Sigmoid colon (tissue), 7 donors: ENCODE data around the gene SHANK1. TPM values are rescaled to one million over a fixed set of nuclear protein-coding genes. Genes with fewer than 3 reads are reported as not detected.

Experiments used
- DNase-seq: peaks from one replicate; pipeline ENCODE4 v3.0.0-alpha.2; 2019
- H3K27ac ChIP-seq, 4 donors: fragments of 200-600 bp; sonication (generic); one replicate each; pipeline ENCODE4 v1.5.1; 2016 to 2019; ENCODE audit warnings: mild to moderate bottlenecking in 1 of 4
- H3K27me3 ChIP-seq, 3 donors: fragments of 200-600 bp; sonication (generic); one replicate each; pipeline ENCODE4 v1.5.1; 2019; ENCODE audit warnings: mild to moderate bottlenecking in 1 of 3
- H3K36me3 ChIP-seq, 4 donors: fragments of 200-600 bp; sonication (generic); one replicate each; pipeline ENCODE4 v1.5.1; 2016 to 2019
- H3K4me1 ChIP-seq, 4 donors: fragments of 200-600 bp; sonication (generic); one replicate each; pipeline ENCODE4 v1.5.1; 2017 to 2019
- H3K4me3 ChIP-seq, 4 donors: fragments of 200-600 bp; sonication (generic); one replicate each; pipeline ENCODE4 v1.5.1; 2017 to 2019; ENCODE audit warnings: mild to moderate bottlenecking in 2 of 4, moderate library complexity in 1 of 4
- H3K9me3 ChIP-seq, 4 donors: fragments of 200-600 bp in 3 of 4; sonication (generic) in 3 of 4; one replicate each; pipeline versions ENCODE4 v1.5.1 to v1.6.1; 2013 to 2019
- EP300 ChIP-seq, 4 donors: sonication (generic); formaldehyde crosslinking; IDR thresholded peaks; one replicate each; pipeline ENCODE4 v1.6.1; 2017; ENCODE audit warnings: antibody characterized with exemption in 4 of 4
- POLR2A ChIP-seq, 2 donors: fragments of 450-650 bp; IDR thresholded peaks; one replicate each; pipeline ENCODE4 v1.6.1; 2016; ENCODE audit warnings: antibody characterized with exemption in 2 of 2, mild to moderate bottlenecking in 2 of 2, moderate library complexity in 2 of 2
- POLR2AphosphoS5 ChIP-seq, 4 donors: sonication (generic); formaldehyde crosslinking; IDR thresholded peaks; one replicate each; pipeline ENCODE4 v1.6.1; 2017; ENCODE audit warnings: antibody characterized with exemption in 4 of 4
- WGBS, 2 donors: extraction: QIAGEN DNeasy Blood & Tissue Kit; methylation state at CpG; one replicate each; pipeline ENCODE4 v1.1.7; 2013; 5-methylcytosine and 5-hydroxymethylcytosine counted together
- intact Hi-C: fragments of 100-400 bp; cut with DNase I; formaldehyde crosslinking; loops from one replicate; pipeline ENCODE4 v1.15.1; 2023
- polyA plus RNA-seq, 3 donors: library from polyadenylated mRNA; stranded (reverse); fragments of 200-250 nt; gene quantifications; one replicate each; pipeline ENCODE4 v1.2.3, GENCODE V29; 2013
- total RNA-seq, 4 donors: library from RNA; depleted of rRNA; stranded (reverse); fragments of >200 nt; gene quantifications; one replicate each; pipeline ENCODE4 v1.1.0, GENCODE V29; 2016
- TF ChIP-seq, protein P1 (sequence below), 4 experiments: fragments of 450-650 bp in 3 of 4; fragments of 200-600 bp in 1 of 4; IDR thresholded peaks; one replicate each; pipeline ENCODE4 v1.5.1; 2016 to 2019; ENCODE audit warnings: antibody characterized with exemption in 4 of 4, mild to moderate bottlenecking in 3 of 4, moderate library complexity in 2 of 4
- donor health status: healthy with polysubstance abuse.
- donor health status: Bipolar disorder and iron deficiency.
- donor health status: healthy.

SHANK1 gene
- total and polyA plus RNA-seq, 7 donors = under 0.01 to 1.2 (median 0.19) TPM; not detected in 2

DNA sequence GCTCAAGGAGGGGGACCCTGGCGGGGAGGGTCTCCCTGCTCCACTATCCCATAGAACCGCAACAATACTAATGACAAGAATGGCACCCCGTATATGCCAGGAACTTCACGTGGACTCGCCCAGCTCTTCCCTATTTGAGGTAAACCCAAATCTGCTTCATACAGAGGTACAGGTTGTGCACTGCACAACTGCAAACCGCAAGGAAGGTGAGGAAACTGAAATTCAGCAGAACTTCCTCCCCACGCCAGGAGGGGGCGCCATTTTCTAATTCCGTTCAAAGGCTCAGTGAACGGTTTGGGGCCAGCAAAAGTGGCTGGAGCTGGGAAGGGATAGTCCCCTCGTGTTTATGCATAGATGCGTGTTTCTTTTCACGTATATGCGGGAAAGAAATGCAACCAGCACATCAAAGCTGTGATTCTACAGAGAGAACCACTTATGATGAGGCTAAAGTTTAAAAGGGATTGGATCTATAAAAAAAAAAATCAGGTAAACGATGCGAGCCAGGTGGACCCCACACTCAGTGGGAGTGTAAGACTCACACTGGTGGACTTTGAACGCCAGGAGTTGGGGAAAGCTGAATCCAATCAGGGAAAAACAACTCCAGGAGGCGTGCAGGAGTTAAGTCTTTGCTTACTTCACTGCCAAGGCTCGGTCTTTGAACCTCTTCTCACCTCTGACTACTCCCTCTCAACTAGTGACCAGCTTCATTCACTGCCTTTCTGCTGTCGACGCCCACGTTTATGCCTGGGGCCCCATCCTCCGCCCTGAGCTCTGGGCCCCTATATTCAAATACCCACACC lies 50.1 kb downstream of the SHANK1 start:
- no peaks in the 10 kb centered on the region for H3K36me3 ChIP-seq
- peaks cover 39 to 93% (median 43%) of the 10 kb centered on the region in 3 donors for H3K27me3 ChIP-seq
- DNase-seq = no peak
- intact Hi-C loops = loop anchor here (5.0 kb wide), 1 partner anchor 113 kb away; no protein-coding TSS in a partner anchor
- H3K9me3 ChIP-seq = no peaks in the 10 kb centered on the region
- WGBS, 2 donors = 28 to 41% methylated on average over 23 of the region's 23 CpGs
- no peak overlapping the region for H3K27ac ChIP-seq
- no peak for TF ChIP-seq EP300 (IDR thresholded peaks at IDR 0.05)
- TF ChIP-seq, protein P1, sequence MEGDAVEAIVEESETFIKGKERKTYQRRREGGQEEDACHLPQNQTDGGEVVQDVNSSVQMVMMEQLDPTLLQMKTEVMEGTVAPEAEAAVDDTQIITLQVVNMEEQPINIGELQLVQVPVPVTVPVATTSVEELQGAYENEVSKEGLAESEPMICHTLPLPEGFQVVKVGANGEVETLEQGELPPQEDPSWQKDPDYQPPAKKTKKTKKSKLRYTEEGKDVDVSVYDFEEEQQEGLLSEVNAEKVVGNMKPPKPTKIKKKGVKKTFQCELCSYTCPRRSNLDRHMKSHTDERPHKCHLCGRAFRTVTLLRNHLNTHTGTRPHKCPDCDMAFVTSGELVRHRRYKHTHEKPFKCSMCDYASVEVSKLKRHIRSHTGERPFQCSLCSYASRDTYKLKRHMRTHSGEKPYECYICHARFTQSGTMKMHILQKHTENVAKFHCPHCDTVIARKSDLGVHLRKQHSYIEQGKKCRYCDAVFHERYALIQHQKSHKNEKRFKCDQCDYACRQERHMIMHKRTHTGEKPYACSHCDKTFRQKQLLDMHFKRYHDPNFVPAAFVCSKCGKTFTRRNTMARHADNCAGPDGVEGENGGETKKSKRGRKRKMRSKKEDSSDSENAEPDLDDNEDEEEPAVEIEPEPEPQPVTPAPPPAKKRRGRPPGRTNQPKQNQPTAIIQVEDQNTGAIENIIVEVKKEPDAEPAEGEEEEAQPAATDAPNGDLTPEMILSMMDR (IDR thresholded peaks at IDR 0.05) = peak in 3 of 4 experiments; percentile 47 to 65 (median 49)
- H3K4me3 ChIP-seq = no peak overlapping the region
- peaks cover 0 to 24% (median 8%) of the 10 kb centered on the region in 4 donors for H3K4me1 ChIP-seq

DNA sequence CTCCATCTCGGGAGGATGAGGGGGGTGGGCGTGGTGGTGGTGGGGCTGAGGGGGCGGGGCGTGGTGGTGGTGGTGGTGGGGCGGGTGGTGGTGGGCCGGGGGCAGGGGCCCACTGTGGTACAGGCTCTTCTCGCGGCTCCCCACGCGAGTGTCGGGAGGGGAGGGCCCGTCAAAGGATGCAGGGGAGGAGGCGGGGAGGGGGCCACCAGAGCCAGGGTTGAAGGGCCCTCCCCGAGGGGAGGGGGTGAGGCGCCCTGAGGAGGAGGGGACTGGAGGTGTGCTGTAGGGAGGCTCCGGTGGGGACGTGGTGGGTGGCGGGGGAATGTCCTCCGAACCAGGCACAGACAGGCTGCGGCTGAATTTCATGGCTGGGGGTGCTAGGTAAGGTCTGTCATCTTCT lies 50.7 kb downstream of the SHANK1 start:
- whole genome bisulfite sequencing, 2 donors = 37 to 52% methylated on average over 20 of the region's 20 CpGs
- Histone ChIP-seq H3K27me3 (peaks cover 39 to 92% (median 43%) of the 10 kb centered on the region in 3 donors), H3K4me1 (peaks cover 0 to 24% (median 8%) of the 10 kb centered on the region in 4 donors), H3K4me3 (no peak overlapping the region), H3K27ac (no peak overlapping the region), H3K36me3 (no peaks in the 10 kb centered on the region), H3K9me3 (no peaks in the 10 kb centered on the region)
- intact Hi-C loops = loop anchor here (5.0 kb wide), 1 partner anchor 113 kb away; no protein-coding TSS in a partner anchor
- TF ChIP-seq POLR2AphosphoS5 (IDR thresholded peaks at IDR 0.05) (no peak), EP300 (IDR thresholded peaks at IDR 0.05) (no peak), POLR2A (IDR thresholded peaks at IDR 0.05) (no peak)
- TF ChIP-seq, protein P1 (IDR thresholded peaks at IDR 0.05) = no peak
- no peak for DNase-seq

DNA sequence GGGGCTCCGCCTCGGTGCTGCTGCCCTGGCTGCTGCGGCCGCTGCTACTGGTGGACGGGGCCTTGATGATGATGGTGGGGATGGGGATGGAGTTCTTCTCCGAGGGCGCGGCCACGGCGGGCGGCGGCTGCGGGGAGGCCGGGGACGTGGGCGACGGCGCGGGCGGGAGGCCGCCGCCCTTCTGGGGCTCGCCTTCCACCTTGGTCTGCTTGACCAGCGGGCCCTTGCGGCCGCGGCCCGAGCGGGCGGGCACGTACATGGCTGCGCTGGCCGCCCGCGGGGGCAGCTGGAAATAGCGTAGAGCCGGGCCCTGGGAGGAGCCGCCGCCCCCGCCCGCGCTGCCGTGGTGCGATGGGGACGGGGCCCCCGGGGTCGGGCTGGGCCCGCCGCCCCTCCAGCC lies 51.2 kb downstream of the SHANK1 start:
- peaks cover 39 to 94% (median 43%) of the 10 kb centered on the region in 3 donors for H3K27me3 ChIP-seq

DNA sequence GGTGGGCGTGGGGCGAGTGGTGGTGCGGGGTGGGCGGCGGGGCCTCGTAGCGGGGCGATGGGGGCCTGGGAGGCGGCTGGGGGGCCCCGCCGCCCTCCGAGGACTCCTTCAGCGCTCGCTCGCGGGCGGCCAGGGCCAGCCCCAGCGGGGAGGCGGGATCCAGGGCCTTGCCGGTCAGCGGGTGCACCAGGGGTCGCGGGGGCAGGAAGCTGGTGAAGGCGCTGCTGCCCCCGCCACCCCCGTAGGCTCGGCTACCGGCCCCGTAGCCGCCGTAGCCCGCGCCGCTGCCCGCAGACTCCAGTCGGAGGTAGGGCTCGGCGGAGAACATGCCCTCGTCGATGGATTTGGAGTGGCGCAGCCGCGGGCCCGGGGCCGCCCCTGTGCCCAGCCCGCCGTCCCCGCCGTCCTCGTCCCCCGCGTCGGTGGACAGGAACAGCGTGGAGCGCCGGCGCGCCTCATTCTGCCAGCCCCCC lies 51.8 kb downstream of the SHANK1 start:
- intact Hi-C loops = loop anchor here (5.0 kb wide), 1 partner anchor 115 kb away; no protein-coding TSS in a partner anchor
- no peak overlapping the region for H3K27ac ChIP-seq
- H3K27me3 ChIP-seq = peaks cover 39 to 93% (median 44%) of the 10 kb centered on the region in 3 donors
- H3K9me3 ChIP-seq = no peaks in the 10 kb centered on the region
- TF ChIP-seq POLR2A (IDR thresholded peaks at IDR 0.05) (no peak), POLR2AphosphoS5 (IDR thresholded peaks at IDR 0.05) (no peak), EP300 (IDR thresholded peaks at IDR 0.05) (no peak)
- TF ChIP-seq, protein P1 (IDR thresholded peaks at IDR 0.05) = no peak
- peaks cover 0 to 24% (median 8%) of the 10 kb centered on the region in 4 donors for H3K4me1 ChIP-seq
- 7 to 15% methylated on average over 58 of the region's 58 CpGs for WGBS, 2 donors
- no peak for DNase-seq
- H3K4me3 ChIP-seq = no peak overlapping the region
- no peaks in the 10 kb centered on the region for H3K36me3 ChIP-seq

More for the DNA sequence above, 51.2 kb downstream of the SHANK1 start:
- Histone ChIP-seq H3K36me3 (no peaks in the 10 kb centered on the region), H3K9me3 (no peaks in the 10 kb centered on the region), H3K27ac (no peak overlapping the region), H3K4me1 (peaks cover 0 to 24% (median 8%) of the 10 kb centered on the region in 4 donors), H3K4me3 (no peak overlapping the region)
- TF ChIP-seq EP300 (IDR thresholded peaks at IDR 0.05) = no peak
- TF ChIP-seq POLR2AphosphoS5 (IDR thresholded peaks at IDR 0.05) = no peak
- TF ChIP-seq POLR2A (IDR thresholded peaks at IDR 0.05) = no peak
- TF ChIP-seq, protein P1 (IDR thresholded peaks at IDR 0.05) = no peak
- intact Hi-C loops = loop anchor here (5.0 kb wide), 1 partner anchor 114 kb away; no protein-coding TSS in a partner anchor
- DNase-seq = no peak
- 6 to 8% methylated on average over 49 of the region's 49 CpGs for WGBS, 2 donors
